OCI-LY1 (cell line): ENCODE data around the gene TMEM26.

ENCODE experiments used
- EZH2 ChIP-seq: fragments of 200-600 bp; sonication (generic), shearing (Covaris generic); IDR thresholded peaks from 2 replicates; pipeline ENCODE4 v1.8.0; 2017; ENCODE audit warnings: borderline replicate concordance, mixed run types, mild to moderate bottlenecking, antibody characterized with exemption, low read length, moderate library complexity, mixed read lengths
- TF ChIP-seq, protein P1 (sequence below): fragments of 200-600 bp; sonication (generic), shearing (Covaris generic); IDR thresholded peaks from 2 replicates; pipeline ENCODE4 v1.5.1; 2017; ENCODE audit warnings: mild to moderate bottlenecking, antibody characterized with exemption, low read length, moderate library complexity, mixed read lengths

DNA sequence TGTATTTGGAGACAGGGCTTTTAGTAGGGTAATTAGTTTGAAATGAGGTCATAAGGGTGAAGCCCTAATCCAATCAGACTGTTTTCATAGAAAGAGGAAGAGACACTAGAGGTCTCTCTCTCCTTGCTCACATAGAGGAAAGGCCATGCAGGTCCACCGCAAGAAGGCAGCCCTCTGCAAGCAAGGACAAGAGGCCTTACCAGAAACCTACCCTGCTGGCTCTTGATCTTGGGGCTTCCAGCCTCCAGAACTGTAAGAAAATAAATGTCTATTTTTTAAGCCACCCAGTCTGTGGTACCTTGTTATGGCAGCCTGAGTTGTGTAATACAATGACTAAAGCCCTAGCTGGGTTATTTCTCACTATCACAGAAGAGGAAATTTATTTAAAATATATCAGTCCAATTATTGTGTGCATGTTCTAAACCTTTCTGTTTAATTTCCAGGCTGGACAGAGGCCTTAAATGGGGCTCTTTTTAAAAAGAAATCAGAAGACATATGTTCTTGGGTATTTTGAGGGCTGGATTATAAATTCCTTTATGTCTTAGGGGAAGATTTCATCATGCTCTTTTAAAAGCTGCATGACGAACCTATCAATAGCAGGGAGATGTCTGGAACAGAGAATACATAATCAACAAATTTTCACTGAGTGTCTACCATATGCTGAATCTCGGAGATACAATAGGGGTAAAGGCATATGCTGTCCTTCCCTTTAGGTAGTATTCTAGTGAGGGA is 12.9 kb upstream of the TMEM26 start:
- TF ChIP-seq, protein P1, sequence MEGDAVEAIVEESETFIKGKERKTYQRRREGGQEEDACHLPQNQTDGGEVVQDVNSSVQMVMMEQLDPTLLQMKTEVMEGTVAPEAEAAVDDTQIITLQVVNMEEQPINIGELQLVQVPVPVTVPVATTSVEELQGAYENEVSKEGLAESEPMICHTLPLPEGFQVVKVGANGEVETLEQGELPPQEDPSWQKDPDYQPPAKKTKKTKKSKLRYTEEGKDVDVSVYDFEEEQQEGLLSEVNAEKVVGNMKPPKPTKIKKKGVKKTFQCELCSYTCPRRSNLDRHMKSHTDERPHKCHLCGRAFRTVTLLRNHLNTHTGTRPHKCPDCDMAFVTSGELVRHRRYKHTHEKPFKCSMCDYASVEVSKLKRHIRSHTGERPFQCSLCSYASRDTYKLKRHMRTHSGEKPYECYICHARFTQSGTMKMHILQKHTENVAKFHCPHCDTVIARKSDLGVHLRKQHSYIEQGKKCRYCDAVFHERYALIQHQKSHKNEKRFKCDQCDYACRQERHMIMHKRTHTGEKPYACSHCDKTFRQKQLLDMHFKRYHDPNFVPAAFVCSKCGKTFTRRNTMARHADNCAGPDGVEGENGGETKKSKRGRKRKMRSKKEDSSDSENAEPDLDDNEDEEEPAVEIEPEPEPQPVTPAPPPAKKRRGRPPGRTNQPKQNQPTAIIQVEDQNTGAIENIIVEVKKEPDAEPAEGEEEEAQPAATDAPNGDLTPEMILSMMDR = no peak
- no peak for TF ChIP-seq EZH2
